DND-41 (cell line): ENCODE data around the gene OPALIN.

ENCODE experiments used
- ATAC-seq: fragments of 200-7000 bp; cut with Tn5 transposase; 3 replicates; pipeline ENCODE4 v1.9.1; 2021; ENCODE audit warnings: low read depth; ENCODE audit not compliant: insufficient read depth
- DNase-seq: peaks from one replicate; pipeline ENCODE4 v3.0.0-alpha.2; 2020
- H2AFZ ChIP-seq: 2 replicates; pipeline ENCODE4 v1.6.0; 2012; ENCODE audit warnings: low read depth, low read length
- H3K27ac ChIP-seq: 2 replicates; pipeline ENCODE4 v1.5.1; 2012; ENCODE audit warnings: low read length, inconsistent platforms
- H3K27me3 ChIP-seq: fragments of 200-600 bp; sonication (generic); 2 replicates; pipeline ENCODE4 v1.6.0; 2012; ENCODE audit warnings: low read length, mild to moderate bottlenecking, inconsistent platforms; ENCODE audit not compliant: insufficient read depth, poor library complexity
- H3K36me3 ChIP-seq: 2 replicates; pipeline ENCODE4 v1.5.1; 2012; ENCODE audit warnings: low read length, inconsistent platforms; ENCODE audit not compliant: insufficient read depth
- H3K4me1 ChIP-seq: 2 replicates; pipeline ENCODE4 v1.5.1; 2012; ENCODE audit warnings: mild to moderate bottlenecking, low read length; ENCODE audit not compliant: insufficient read depth
- H3K4me2 ChIP-seq: 2 replicates; pipeline ENCODE4 v1.6.0; 2012; ENCODE audit warnings: mild to moderate bottlenecking, moderate library complexity, low read length, inconsistent platforms; ENCODE audit not compliant: insufficient read depth
- H3K4me3 ChIP-seq, 2 experiments: fragments of 200-600 bp in 1 of 2; shearing (Covaris generic) in 1 of 2; 2 replicates each; pipeline ENCODE4 v1.5.1; 2012 to 2016; ENCODE audit warnings: inconsistent platforms in 2 of 2, low read length in 2 of 2, mild to moderate bottlenecking in 2 of 2, low read depth in 1 of 2, moderate library complexity in 1 of 2
- H3K79me2 ChIP-seq: 2 replicates; pipeline ENCODE4 v1.6.0; 2012; ENCODE audit warnings: low read length, inconsistent platforms; ENCODE audit not compliant: insufficient read depth
- H3K9ac ChIP-seq: 2 replicates; pipeline ENCODE4 v1.6.0; 2012; ENCODE audit warnings: low read depth, mild to moderate bottlenecking, inconsistent platforms, low read length, moderate library complexity
- H3K9me3 ChIP-seq: 2 replicates; pipeline ENCODE4 v1.5.1; 2012; ENCODE audit warnings: low read length, moderate library complexity, mild to moderate bottlenecking, inconsistent platforms; ENCODE audit not compliant: insufficient read depth, severe bottlenecking
- H4K20me1 ChIP-seq: 2 replicates; pipeline ENCODE4 v1.6.0; 2012; ENCODE audit warnings: low read length; ENCODE audit not compliant: insufficient read depth
- CTCF ChIP-seq: IDR thresholded peaks from 2 replicates; pipeline ENCODE4 v1.5.1; 2012; ENCODE audit warnings: borderline replicate concordance, low read length, moderate library complexity, mild to moderate bottlenecking; ENCODE audit not compliant: poor library complexity, severe bottlenecking; ENCODE audit errors: extremely low read depth
- EZH2 ChIP-seq: IDR thresholded peaks from 3 replicates; pipeline ENCODE4 v1.6.1; 2012; ENCODE audit warnings: borderline replicate concordance, low read depth, mild to moderate bottlenecking, moderate library complexity, low read length, inconsistent platforms; ENCODE audit not compliant: severe bottlenecking

OPALIN gene

DNA sequence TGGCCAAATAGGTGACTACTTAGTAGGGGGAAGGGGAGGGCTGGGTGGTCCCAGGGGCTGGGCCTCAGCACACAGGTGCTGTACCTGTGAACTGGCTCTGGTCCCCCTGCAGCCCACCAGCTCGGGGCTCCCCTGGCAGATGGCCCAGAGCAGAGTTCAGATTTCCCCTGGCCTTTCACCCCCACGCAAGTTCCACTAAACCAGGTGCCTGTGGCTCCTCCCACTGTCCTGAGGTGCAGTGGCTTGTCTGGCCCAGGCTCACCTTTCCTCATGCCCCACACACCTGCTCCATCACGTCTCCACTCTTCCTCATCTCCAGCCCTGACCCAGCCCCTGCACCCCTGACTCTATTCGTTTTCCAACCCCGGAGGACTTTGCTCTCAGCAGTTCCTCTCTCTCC, 47.3 kb upstream of the OPALIN start:
- no peak overlapping the region for H3K27ac ChIP-seq
- H3K27me3 ChIP-seq = peaks cover 19% of the 10 kb centered on the region
- H4K20me1 ChIP-seq = peaks cover 5% of the 10 kb centered on the region; the same call in 1 of the 2 replicates
- DNase-seq = no peak
- H3K4me1 ChIP-seq = no peaks in the 10 kb centered on the region
- ATAC-seq = no peak
- H3K9me3 ChIP-seq = no peaks in the 10 kb centered on the region
- no peaks in the 10 kb centered on the region for H3K79me2 ChIP-seq
- TF ChIP-seq EZH2 (no peak), CTCF (no peak)
- H2AFZ ChIP-seq = no peak overlapping the region
- H3K9ac ChIP-seq = no peak overlapping the region
- H3K36me3 ChIP-seq = no peaks in the 10 kb centered on the region
- H3K4me3 ChIP-seq = no peak overlapping the region
- H3K4me2 ChIP-seq = no peak overlapping the region

- DNase-seq (no peak), ATAC-seq (no peak)
- Histone ChIP-seq H3K79me2 (no peaks in the 10 kb centered on the region), H3K4me2 (no peak overlapping the region), H3K9me3 (no peaks in the 10 kb centered on the region), H3K27me3 (peaks cover 27% of the 10 kb centered on the region), H4K20me1 (peaks cover 5% of the 10 kb centered on the region; the same call in 1 of the 2 replicates), H3K36me3 (no peaks in the 10 kb centered on the region), H2AFZ (no peak overlapping the region), H3K9ac (no peak overlapping the region), H3K4me1 (no peaks in the 10 kb centered on the region), H3K27ac (no peak overlapping the region), H3K4me3 (no peak overlapping the region)
- TF ChIP-seq EZH2 (no peak), CTCF (no peak)
Observed at GRCh38 chr10:96402417-96403305, 43.9 kb upstream of the OPALIN start.

- Histone ChIP-seq H3K4me1 (no peaks in the 10 kb centered on the region), H3K36me3 (no peaks in the 10 kb centered on the region), H3K27me3 (peaks cover 32% of the 10 kb centered on the region), H3K27ac (no peak overlapping the region), H3K4me2 (no peak overlapping the region), H3K79me2 (no peaks in the 10 kb centered on the region), H3K4me3 (no peak overlapping the region), H3K9ac (no peak overlapping the region), H3K9me3 (no peaks in the 10 kb centered on the region), H2AFZ (no peak overlapping the region), H4K20me1 (peaks cover 2% of the 10 kb centered on the region; the same call in 1 of the 2 replicates)
- ATAC-seq (no peak), DNase-seq (no peak)
- TF ChIP-seq EZH2 (no peak), CTCF (no peak)
Observed at GRCh38 chr10:96401036-96401435, 42.2 kb upstream of the OPALIN start.
